HepG2 (cell line): ENCODE data around the gene TMPRSS7. TPM values are rescaled to one million over a fixed set of nuclear protein-coding genes. Genes with fewer than 3 reads are reported as not detected.
A peak's percentile ranks its signal among the peaks of the same experiment; 100 is the strongest.

ENCODE experiments used
- ATAC-seq: fragments of 200-7000 bp; cut with Tn5 transposase; 3 replicates; pipeline ENCODE4 v1.9.1; 2020; ENCODE audit warnings: mild to moderate bottlenecking, moderate library complexity
- BruUV-seq: library from RNA; stranded (reverse); fragments of 400-500 nt; replicated peaks from 2 replicates; lab custom pipeline; 2021; lab: Mats Ljungman, UMichigan
- CTCF ChIA-PET: fragments of 300-600 bp; formaldehyde crosslinking; extraction: SDS; loops from one replicate; lab custom pipeline; 2021; ENCODE audit warnings: low total read pairs, inconsistent platforms, low intra/inter-chr PET ratio; lab: Yijun Ruan, JAX
- POLR2A ChIA-PET: fragments of 350-600 bp; sonication (Branson Sonifier 250); formaldehyde crosslinking; loops from one replicate; lab custom pipeline; 2020; ENCODE audit warnings: antibody characterized with exemption, inconsistent platforms; lab: Yijun Ruan, JAX
- DNase-seq: peaks from one replicate; pipeline ENCODE4 v3.0.0-alpha.2; 2015; ENCODE audit warnings: low spot score
- FAIRE-seq: peaks from 3 replicates; lab custom pipeline; 2011; peaks lifted over from hg19 to GRCh38; lab: Jason Lieb, UNC
- H2AFZ ChIP-seq: one replicate; pipeline ENCODE4 v1.6.1; 2011; ENCODE audit warnings: low read length, inconsistent platforms
- H3K27ac ChIP-seq: fragments of 300-600 bp; 3 replicates; pipeline ENCODE4 v1.8.0; 2011; ENCODE audit warnings: mixed run types, mild to moderate bottlenecking, mixed read lengths, low read length, inconsistent platforms; ENCODE audit not compliant: insufficient read depth; ENCODE audit errors: extremely low read length
- H3K27me3 ChIP-seq, 2 experiments: fragments of 200-600 bp in 1 of 2; 2 replicates in 1 of 2; 3 replicates in 1 of 2; pipeline versions ENCODE4 v1.6.0 to v1.8.0; 2011; ENCODE audit warnings: low read length in 2 of 2, mild to moderate bottlenecking in 2 of 2, moderate library complexity in 2 of 2, inconsistent platforms in 1 of 2; ENCODE audit not compliant: insufficient read depth in 2 of 2, control insufficient read depth in 1 of 2
- H3K36me3 ChIP-seq, 2 experiments: fragments of 200-600 bp in 1 of 2; replicated peaks in 1 of 2; 2 replicates in 1 of 2; 3 replicates in 1 of 2; pipeline versions ENCODE4 v1.5.1 to v1.8.0; 2011; ENCODE audit warnings: low read length in 2 of 2, inconsistent platforms in 1 of 2; ENCODE audit not compliant: insufficient read depth in 2 of 2, control insufficient read depth in 1 of 2
- H3K4me1 ChIP-seq: 2 replicates; pipeline ENCODE4 v1.5.1; 2012; ENCODE audit warnings: low read length, inconsistent platforms; ENCODE audit not compliant: insufficient read depth
- H3K4me2 ChIP-seq: 2 replicates; pipeline ENCODE4 v1.6.0; 2011; ENCODE audit warnings: low read depth, low read length, inconsistent platforms
- H3K4me3 ChIP-seq, 3 experiments: fragments of 200-600 bp in 1 of 3; sonication (generic), shearing (Covaris generic) in 1 of 3; replicated peaks in 1 of 3; 2 replicates each; pipeline ENCODE4 v1.5.1; 2011 to 2016; ENCODE audit warnings: low read length in 3 of 3, inconsistent platforms in 2 of 3, low read depth in 2 of 3, mild to moderate bottlenecking in 2 of 3, control low read depth in 1 of 3, mixed read lengths in 1 of 3; ENCODE audit not compliant: insufficient read depth in 1 of 3
- H3K79me2 ChIP-seq: one replicate; pipeline ENCODE4 v1.6.1; 2011; ENCODE audit warnings: low read length, inconsistent platforms; ENCODE audit not compliant: insufficient read depth
- H3K9ac ChIP-seq: 2 replicates; pipeline ENCODE4 v1.6.0; 2011; ENCODE audit warnings: mild to moderate bottlenecking, low read depth, low read length, inconsistent platforms; ENCODE audit not compliant: insufficient read depth
- H3K9me3 ChIP-seq: 2 replicates; pipeline ENCODE4 v1.5.1; 2012; ENCODE audit warnings: mild to moderate bottlenecking, low read length
- H4K20me1 ChIP-seq: 2 replicates; pipeline ENCODE4 v1.6.0; 2011; ENCODE audit warnings: inconsistent platforms, mild to moderate bottlenecking, low read length, moderate library complexity; ENCODE audit not compliant: insufficient read depth
- POGK ChIP-seq: sonication (generic); formaldehyde crosslinking; conservative IDR thresholded peaks from 2 replicates; pipeline ENCODE4 v1.8.0; 2022; ENCODE audit warnings: mild to moderate bottlenecking, moderate library complexity, missing genetic modification reagents
- PRDM15 ChIP-seq: sonication (generic); formaldehyde crosslinking; IDR thresholded peaks from 2 replicates; pipeline ENCODE4 v1.4.0; 2020; ENCODE audit warnings: missing genetic modification reagents
- ZFY ChIP-seq: sonication (generic); formaldehyde crosslinking; IDR thresholded peaks from 2 replicates; pipeline ENCODE4 v1.4.0; 2020; ENCODE audit warnings: missing genetic modification reagents
- ZNF777 ChIP-seq: sonication (generic); formaldehyde crosslinking; IDR thresholded peaks from 2 replicates; pipeline ENCODE4 v1.4.0; 2020; ENCODE audit warnings: missing genetic modification reagents
- WGBS: methylation state at CpG from one replicate; pipeline ENCODE4 v1.1.6; 2017; ENCODE audit warnings: low lambda C conversion rate; 5-methylcytosine and 5-hydroxymethylcytosine counted together
- in situ Hi-C: cut with HindIII; loops from 2 replicates; pipeline ENCODE4 v1.10.0; 2017; ENCODE audit warnings: low pct_unique_long_range_greater_than_20kb; ENCODE audit not compliant: extremely low pct_ligation_motif_present
- intact Hi-C: fragments of 100-400 bp; cut with micrococcal nuclease; formaldehyde crosslinking; loops from one replicate; pipeline ENCODE4 v1.10.0; 2022; ENCODE audit not compliant: unreplicated experiment
- polyA plus RNA-seq, 8 experiments: library from polyadenylated mRNA; depleted of rRNA in 3 of 8; stranded (reverse) in 7 of 8; unstranded in 1 of 8; fragments of >200 nt; fragmentation: Illumina TruSeq in 4 of 8; extraction: Trizol in 4 of 8; gene quantifications; 2 replicates each; pipeline versions ENCODE4 v1.2.1 to v1.2.3, GENCODE V29; 2011 to 2016; ENCODE audit warnings: low read depth in 4 of 8, missing spikeins in 1 of 8, mixed read lengths in 1 of 8; ENCODE audit not compliant: insufficient read depth in 1 of 8
- total RNA-seq, 5 experiments: library from RNA; depleted of rRNA; stranded (reverse); fragments of >200 nt; fragmentation: Illumina TruSeq; extraction: Trizol; gene quantifications; 2 replicates each; pipeline ENCODE4 v1.2.3, GENCODE V29; 2016; ENCODE audit warnings: low read depth in 1 of 5

The TMPRSS7 gene
- total and polyA plus RNA-seq, 2 of the 13 experiments (the other 11 are each of a cell fraction or from before 2014, with no cell fraction given), result not detected

- intact Hi-C loops, result no loop called here
- Histone ChIP-seq H3K27ac (no peak overlapping the region), H3K79me2 (no peaks in the 10 kb centered on the region)
- ATAC-seq, result peak; percentile 13; the same call in 2 of the 3 replicates
- TF ChIP-seq ZNF777 (peak; percentile 51), POGK (0 out of 2 replicates have a peak, but pooled peaks have one; percentile 2), PRDM15 (0 out of 2 replicates have a peak, but pooled peaks have one; percentile 28), ZFY (CRISPR knock-in tag) (no peak)
- TF ChIP-seq, all 625 proteins: peak for 3
- in situ Hi-C loops, result no loop called here
- peaks cover 23% of the 10 kb centered on the region for H3K4me1 ChIP-seq
- WGBS, result 5% methylated on average over 11 of the region's 19 CpGs
- H3K27me3 ChIP-seq, result peaks cover 5 to 23% of the 10 kb centered on the region in 2 experiments
- BruUV-seq, result no TSS peak
- ChIA-PET CTCF (no interaction called here), POLR2A (interaction anchor here (1.3 to 2.0 kb wide), 2 partner anchors 14 to 21 kb away, joined by 5 to 11 read pairs; partner anchors contain the start of gene ABHD10)
- H2AFZ ChIP-seq, result peak overlapping the region; percentile 56
- H3K4me3 ChIP-seq, result peak overlapping the region; percentile 37 to 68 (median 51)
- peak overlapping the region; percentile 89 for H3K4me2 ChIP-seq
- H4K20me1 ChIP-seq, result no peaks in the 10 kb centered on the region
- H3K9ac ChIP-seq, result no peak overlapping the region
- FAIRE-seq, result no peak
- no peaks in the 10 kb centered on the region for H3K9me3 ChIP-seq
- H3K36me3 ChIP-seq, result no peaks in the 10 kb centered on the region
- no peak for DNase-seq
Measured at GRCh38 chr3:111999484-112000324, 34.8 kb upstream of the TMPRSS7 start.
